Right lobe of liver (tissue), 6 donors: ENCODE data around the gene TMEM120B. TPM values are rescaled to one million over a fixed set of nuclear protein-coding genes. Genes with fewer than 3 reads are reported as not detected.
"Not testable (repeated sequence)": the region's sequence is repeated elsewhere in the genome, so short reads cannot be mapped to it uniquely, and the experiment has no call there.

ENCODE experiments used
- ATAC-seq, 4 donors: fragments of 200-7000 bp; cut with Tn5 transposase; one replicate each; pipeline ENCODE4 v1.9.1; 2020; ENCODE audit warnings: mild to moderate bottlenecking in 4 of 4, moderate library complexity in 4 of 4
- DNase-seq, 3 donors: peaks; one replicate each; pipeline ENCODE4 v3.0.0-alpha.2; 2020
- H3K27ac ChIP-seq, 3 donors: fragments of 200-600 bp; one replicate each; pipeline ENCODE4 v1.8.0; 2022
- H3K27me3 ChIP-seq, 2 donors: fragments of 200-600 bp; one replicate each; pipeline ENCODE4 v1.8.0; 2022
- H3K36me3 ChIP-seq, 4 donors: fragments of 200-600 bp; sonication (generic) in 1 of 4; one replicate each; pipeline versions ENCODE4 v1.5.1 to v1.8.0; 2017 to 2022; ENCODE audit warnings: control low read depth in 1 of 4
- H3K4me1 ChIP-seq, 4 donors: fragments of 200-600 bp; sonication (generic) in 1 of 4; one replicate each; pipeline versions ENCODE4 v1.5.1 to v1.8.0; 2017 to 2022; ENCODE audit warnings: control low read depth in 1 of 4
- H3K4me3 ChIP-seq, 3 donors: fragments of 200-600 bp; one replicate each; pipeline ENCODE4 v1.8.0; 2022
- H3K9me3 ChIP-seq, 4 donors: fragments of 200-600 bp; sonication (generic) in 1 of 4; one replicate each; pipeline versions ENCODE4 v1.5.1 to v1.8.0; 2017 to 2022; ENCODE audit warnings: control low read depth in 1 of 4
- CTCF ChIP-seq, 4 donors: fragments of 200-600 bp in 3 of 4; fragments of 450-650 bp in 1 of 4; IDR thresholded peaks; one replicate each; pipeline versions ENCODE4 v1.5.1 to v1.8.0; 2016 to 2022; ENCODE audit warnings: antibody characterized with exemption in 4 of 4, mild to moderate bottlenecking in 2 of 4
- POLR2A ChIP-seq: fragments of 450-650 bp; IDR thresholded peaks from one replicate; pipeline ENCODE4 v1.6.1; 2017; ENCODE audit warnings: antibody characterized with exemption, mild to moderate bottlenecking
- WGBS: methylation state at CpG from one replicate; pipeline ENCODE4 v1.1.6; 2018; ENCODE audit warnings: low coverage, low lambda C conversion rate; ENCODE audit not compliant: insufficient coverage; ENCODE audit errors: missing lambda C conversion rate; 5-methylcytosine and 5-hydroxymethylcytosine counted together
- intact Hi-C, 2 donors: fragments of 100-400 bp; cut with DNase I; formaldehyde crosslinking; loops; one replicate each; pipeline versions ENCODE4 v1.11.2 to v1.14.1; 2022
- long read RNA-seq: library from polyadenylated mRNA; unstranded; transcript quantifications from one replicate; pipeline ENCODE4 v2.0.0, GENCODE V29; 2019
- total RNA-seq, 6 experiments: library from RNA; depleted of rRNA in 2 of 6; stranded (reverse); fragments of >200 nt in 2 of 6; fragmentation: NEBNext Ultra II Directional in 3 of 6; extraction: Animal tissue kit (Norgen Biotek cat#: 25700) in 3 of 6; gene quantifications; one replicate each; pipeline versions ENCODE4 v1.1.0 to v1.2.4, GENCODE V29; 2016 to 2023
- donor health status: DM: no; HTN: yes; CAD: no.
- donor health status: DM: no; HTN: no; CAD: no.
- donor health status: DM: no; HTN: no; CAD: no.
- donor health status: DM: no; HTN: yes; CAD: no.
- donor health status: DM: no; HTN: yes; CAD: no.

The TMEM120B gene
- total RNA-seq = 1 to 10 TPM; 3.3 to 6.4 (median 4.7) TPM
- long read RNA-seq = 0 reads

- DNase-seq = peak; percentile 89 to 92 (median 91)
- intact Hi-C loops = no loop called here
- peak within 1 kb of the TSS; percentile 82 to 98 (median 92) for H3K4me3 ChIP-seq
- no peaks in the 10 kb centered on the region for H3K9me3 ChIP-seq
- no peaks in the 10 kb centered on the region for H3K27me3 ChIP-seq
- peak within 1 kb of the TSS; percentile 84 to 87 (median 86) for H3K27ac ChIP-seq
- TF ChIP-seq CTCF (IDR thresholded peaks at IDR 0.05) (no peak), POLR2A (peak; percentile 94)
- peak; percentile 89 to 97 (median 94) for ATAC-seq
- H3K36me3 ChIP-seq = no peaks in the 10 kb centered on the region
- WGBS = no CpG with 5 or more reads among the region's 74 CpGs
- peaks cover 0 to 18% (median 1%) of the 10 kb centered on the region in 4 donors for H3K4me1 ChIP-seq
These were observed at the start of gene TMEM120B for GRCh38 chr12:121712461-121713256. TMEM120B (plus strand) TSS chr12:121712752; CDS start chr12:121712896, 144 bp downstream.

- no peak for DNase-seq
- intact Hi-C loops = loop anchor here in 1 of 2 donors (10.0 kb wide), 1 partner anchor 99 kb away; no protein-coding TSS in a partner anchor
- Histone ChIP-seq H3K4me3 (no peak overlapping the region), H3K36me3 (no peaks in the 10 kb centered on the region), H3K9me3 (no peaks in the 10 kb centered on the region), H3K4me1 (no peaks in the 10 kb centered on the region), H3K27ac (no peak overlapping the region), H3K27me3 (no peaks in the 10 kb centered on the region)
- 69% methylated on average over 3 of the region's 3 CpGs for WGBS
- ATAC-seq = no peak
- TF ChIP-seq CTCF (IDR thresholded peaks at IDR 0.05) (no peak), POLR2A (no peak)
These were observed 49.0 kb upstream of the TMEM120B start for GRCh38 chr12:121663610-121663929.

GRCh38 chr12:121666829-121667228, 45.7 kb upstream of the TMEM120B start:
- ATAC-seq, H3K27me3 ChIP-seq: not testable (repeated sequence)
- intact Hi-C loops = loop anchor here in 1 of 2 donors (10.0 kb wide), 1 partner anchor 102 kb away; no protein-coding TSS in a partner anchor

GRCh38 chr12:121668750-121669520, 43.6 kb upstream of the TMEM120B start:
- H3K9me3 ChIP-seq = no peaks in the 10 kb centered on the region
- WGBS = 71% methylated on average over 11 of the region's 18 CpGs
- H3K36me3 ChIP-seq = no peaks in the 10 kb centered on the region
- H3K4me3 ChIP-seq = no peak overlapping the region
- peaks cover 0 to 13% (median 0%) of the 10 kb centered on the region in 4 donors for H3K4me1 ChIP-seq
- ATAC-seq = no peak
- H3K27ac ChIP-seq = no peak overlapping the region
- DNase-seq = no peak
- peak; percentile 30 to 48 (median 46) for TF ChIP-seq CTCF (IDR thresholded peaks at IDR 0.05)
- TF ChIP-seq POLR2A = no peak
- intact Hi-C loops = loop anchor here in 1 of 2 donors (10.0 kb wide), 1 partner anchor 104 kb away; no protein-coding TSS in a partner anchor
- no peaks in the 10 kb centered on the region for H3K27me3 ChIP-seq

More at GRCh38 chr12:121666829-121667228, 45.7 kb upstream of the TMEM120B start:
- not testable (repeated sequence) for H3K4me1 ChIP-seq, H3K4me3 ChIP-seq, H3K36me3 ChIP-seq, DNase-seq, H3K27ac ChIP-seq, H3K9me3 ChIP-seq
- WGBS = 40% methylated on average over 2 of the region's 6 CpGs
